SU-DHL-6 (cell line): ENCODE results near the gene PLA2G7.

Experiments
- H2AFZ ChIP-seq: fragments of 200-600 bp; sonication (generic); 2 replicates; pipeline ENCODE4 v1.6.1; 2014; ENCODE audit warnings: low read depth, mild to moderate bottlenecking, moderate library complexity, mixed read lengths, antibody characterized with exemption, low read length; ENCODE audit not compliant: severe bottlenecking
- H3F3A ChIP-seq: fragments of 200-600 bp; shearing (Covaris generic); 2 replicates; pipeline ENCODE4 v1.6.0; 2016; ENCODE audit warnings: antibody characterized with exemption, mild to moderate bottlenecking; ENCODE audit not compliant: insufficient read depth
- H3K27ac ChIP-seq: fragments of 200-600 bp; sonication (generic); 2 replicates; pipeline ENCODE4 v1.5.1; 2016; ENCODE audit warnings: low read depth, mild to moderate bottlenecking, low read length, moderate library complexity, mixed read lengths
- H3K27me3 ChIP-seq: fragments of 200-600 bp; sonication (generic), shearing (Covaris generic); 2 replicates; pipeline ENCODE4 v1.6.0; 2014; ENCODE audit warnings: mild to moderate bottlenecking, low read length
- H3K36me3 ChIP-seq: fragments of 200-600 bp; sonication (generic); 2 replicates; pipeline ENCODE4 v1.6.1; 2014; ENCODE audit warnings: mild to moderate bottlenecking, low read length, mixed read lengths
- H3K4me2 ChIP-seq: fragments of 300-600, 200-600 bp; shearing (Covaris generic), sonication (generic); 2 replicates; pipeline ENCODE4 v1.6.0; 2014; ENCODE audit warnings: low read length, low read depth, mild to moderate bottlenecking; ENCODE audit not compliant: poor library complexity, severe bottlenecking
- H3K4me3 ChIP-seq: fragments of 200-600 bp; sonication (generic); 2 replicates; pipeline ENCODE4 v1.5.1; 2014; ENCODE audit warnings: antibody characterized with exemption, low read length, mild to moderate bottlenecking, mixed read lengths; ENCODE audit not compliant: insufficient read depth, poor library complexity, severe bottlenecking
- H3K79me2 ChIP-seq: fragments of 200-600 bp; sonication (generic); 2 replicates; pipeline ENCODE4 v1.6.1; 2014; ENCODE audit warnings: mild to moderate bottlenecking, low read length, moderate library complexity; ENCODE audit not compliant: insufficient read depth
- H3K9ac ChIP-seq: fragments of 200-600 bp; sonication (generic); 2 replicates; pipeline ENCODE4 v1.7.0; 2014; ENCODE audit warnings: mild to moderate bottlenecking, low read length
- H3K9me2 ChIP-seq: fragments of 200-600 bp; sonication (generic); replicated peaks from 2 replicates; pipeline ENCODE4 v1.6.1; 2014; ENCODE audit warnings: low read length; ENCODE audit not compliant: insufficient read depth
- H3K9me3 ChIP-seq: fragments of 200-600 bp; sonication (generic); 2 replicates; pipeline ENCODE4 v1.6.1; 2014; ENCODE audit warnings: low read length, mixed read lengths; ENCODE audit not compliant: insufficient read depth
- H4K20me1 ChIP-seq: fragments of 200-600 bp; sonication (generic); 2 replicates; pipeline ENCODE4 v1.6.1; 2014; ENCODE audit warnings: low read depth, mild to moderate bottlenecking, antibody characterized with exemption, low read length, moderate library complexity, mixed read lengths
- EZH2phosphoT487 ChIP-seq: fragments of 200-600 bp; sonication (generic), shearing (Covaris generic); conservative IDR thresholded peaks from 2 replicates; pipeline ENCODE4 v1.6.1; 2018; ENCODE audit warnings: mild to moderate bottlenecking, antibody characterized with exemption, low read length, moderate library complexity, mixed read lengths
- TF ChIP-seq, protein P1 (sequence below): fragments of 200-600 bp; sonication (generic); IDR thresholded peaks from one replicate; pipeline ENCODE4 v1.5.1; 2017; ENCODE audit warnings: antibody characterized with exemption, mild to moderate bottlenecking, low read length, moderate library complexity; ENCODE audit not compliant: insufficient read depth, poor library complexity, severe bottlenecking

Gene PLA2G7

DNA sequence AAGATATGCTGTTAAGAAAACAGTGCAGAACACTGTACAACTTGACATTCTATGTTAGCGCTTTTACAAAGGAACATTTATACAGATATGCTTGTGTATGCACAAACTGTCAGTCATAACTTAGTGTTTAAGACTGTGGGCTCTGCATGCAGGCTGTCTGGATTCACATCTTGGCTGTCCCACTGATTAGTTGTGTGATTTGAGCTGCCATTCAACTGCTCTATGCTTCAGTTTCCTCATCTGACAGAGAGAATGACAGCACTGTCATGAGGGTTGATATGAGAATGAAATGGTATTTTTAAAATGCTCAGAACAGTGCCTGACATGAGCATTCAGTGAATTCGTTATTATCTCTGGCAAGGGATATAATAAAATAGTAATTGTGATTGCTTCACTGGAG, 73.7 kb downstream of the PLA2G7 start:
- Histone ChIP-seq H3K36me3 (peaks cover 90% of the 10 kb centered on the region), H3K27me3 (no peaks in the 10 kb centered on the region), H3K9ac (no peak overlapping the region), H3K27ac (no peak overlapping the region), H3K9me2 (no peaks in the 10 kb centered on the region), H3K4me2 (no peak overlapping the region), H3K4me3 (no peak overlapping the region), H3F3A (peaks cover 31% of the 10 kb centered on the region), H3K79me2 (peaks cover 39% of the 10 kb centered on the region), H2AFZ (no peak overlapping the region), H3K9me3 (no peaks in the 10 kb centered on the region), H4K20me1 (no peaks in the 10 kb centered on the region; the same call in 1 of the 2 replicates)
- no peak for TF ChIP-seq EZH2phosphoT487
- TF ChIP-seq, protein P1, sequence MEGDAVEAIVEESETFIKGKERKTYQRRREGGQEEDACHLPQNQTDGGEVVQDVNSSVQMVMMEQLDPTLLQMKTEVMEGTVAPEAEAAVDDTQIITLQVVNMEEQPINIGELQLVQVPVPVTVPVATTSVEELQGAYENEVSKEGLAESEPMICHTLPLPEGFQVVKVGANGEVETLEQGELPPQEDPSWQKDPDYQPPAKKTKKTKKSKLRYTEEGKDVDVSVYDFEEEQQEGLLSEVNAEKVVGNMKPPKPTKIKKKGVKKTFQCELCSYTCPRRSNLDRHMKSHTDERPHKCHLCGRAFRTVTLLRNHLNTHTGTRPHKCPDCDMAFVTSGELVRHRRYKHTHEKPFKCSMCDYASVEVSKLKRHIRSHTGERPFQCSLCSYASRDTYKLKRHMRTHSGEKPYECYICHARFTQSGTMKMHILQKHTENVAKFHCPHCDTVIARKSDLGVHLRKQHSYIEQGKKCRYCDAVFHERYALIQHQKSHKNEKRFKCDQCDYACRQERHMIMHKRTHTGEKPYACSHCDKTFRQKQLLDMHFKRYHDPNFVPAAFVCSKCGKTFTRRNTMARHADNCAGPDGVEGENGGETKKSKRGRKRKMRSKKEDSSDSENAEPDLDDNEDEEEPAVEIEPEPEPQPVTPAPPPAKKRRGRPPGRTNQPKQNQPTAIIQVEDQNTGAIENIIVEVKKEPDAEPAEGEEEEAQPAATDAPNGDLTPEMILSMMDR, result no peak

DNA sequence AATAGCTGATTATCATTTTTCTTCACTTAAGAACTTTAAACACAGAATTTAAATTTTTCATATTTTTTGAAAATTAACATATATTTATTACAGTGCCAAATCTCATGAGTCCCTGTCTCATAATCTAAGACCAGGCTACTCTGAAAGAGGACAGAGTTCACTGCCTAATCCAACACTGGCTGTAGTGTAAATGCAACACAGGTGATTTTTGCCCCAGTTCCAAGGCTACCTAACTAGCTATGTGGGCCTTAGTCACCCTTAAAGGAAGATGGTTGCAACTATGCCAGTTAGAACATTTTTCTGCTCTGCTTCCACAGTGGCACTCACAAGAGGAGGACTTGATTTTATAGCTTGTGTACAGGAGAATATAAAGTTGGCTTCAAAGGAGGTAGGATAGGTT, 77.5 kb downstream of the PLA2G7 start:
- peaks cover 66% of the 10 kb centered on the region for H3K36me3 ChIP-seq
- no peaks in the 10 kb centered on the region for H3K9me3 ChIP-seq
- no peak overlapping the region for H3K4me2 ChIP-seq
- TF ChIP-seq EZH2phosphoT487, result no peak
- TF ChIP-seq, protein P1, result no peak
- no peak overlapping the region for H3K4me3 ChIP-seq
- H3K9me2 ChIP-seq, result no peaks in the 10 kb centered on the region
- H3K27ac ChIP-seq, result no peak overlapping the region
- H3K79me2 ChIP-seq, result peaks cover 72% of the 10 kb centered on the region
- no peaks in the 10 kb centered on the region for H4K20me1 ChIP-seq
- H3K27me3 ChIP-seq, result no peaks in the 10 kb centered on the region
- H3F3A ChIP-seq, result peaks cover 31% of the 10 kb centered on the region
- H3K9ac ChIP-seq, result no peak overlapping the region
- no peak overlapping the region for H2AFZ ChIP-seq

DNA sequence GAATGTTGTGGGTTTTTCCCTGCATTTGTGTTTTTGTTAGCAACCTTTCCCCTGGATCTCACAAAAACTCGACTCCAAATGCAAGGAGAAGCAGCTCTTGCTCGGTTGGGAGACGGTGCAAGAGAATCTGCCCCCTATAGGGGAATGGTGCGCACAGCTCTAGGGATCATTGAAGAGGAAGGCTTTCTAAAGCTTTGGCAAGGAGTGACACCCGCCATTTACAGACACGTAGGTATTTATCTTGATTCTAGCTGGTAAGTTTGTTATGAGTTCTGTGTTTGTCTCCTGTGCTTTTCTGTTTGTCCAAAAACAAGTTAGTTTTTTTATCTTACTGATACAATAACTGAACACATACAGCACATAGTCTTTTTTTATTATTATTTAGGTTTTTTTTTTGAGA, 79.4 kb downstream of the PLA2G7 start:
- peak overlapping the region; percentile 96 for H3K27ac ChIP-seq
- H3K9me2 ChIP-seq, result no peaks in the 10 kb centered on the region
- peak overlapping the region; percentile 79 for H3K4me3 ChIP-seq
- peak overlapping the region; percentile 21 for H2AFZ ChIP-seq
- H3K9me3 ChIP-seq, result no peaks in the 10 kb centered on the region
- no peaks in the 10 kb centered on the region for H4K20me1 ChIP-seq
- H3K36me3 ChIP-seq, result peaks cover 56% of the 10 kb centered on the region
- no peaks in the 10 kb centered on the region for H3K27me3 ChIP-seq
- H3K79me2 ChIP-seq, result peaks cover 89% of the 10 kb centered on the region
- TF ChIP-seq, protein P1, result peak; percentile 97
- TF ChIP-seq EZH2phosphoT487, result no peak
- H3F3A ChIP-seq, result peaks cover 43% of the 10 kb centered on the region
- H3K4me2 ChIP-seq, result peak overlapping the region; percentile 91
- H3K9ac ChIP-seq, result peak overlapping the region; percentile 82
